Putamen (tissue), 1 donor: ENCODE measurements around the gene BAD.
A peak's percentile ranks its signal among the peaks of the same experiment; 100 is the strongest.

Experiments
- DNase-seq: peaks from one replicate; pipeline ENCODE4 v3.0.0-alpha.2; 2016; ENCODE audit warnings: low spot score

Gene BAD

DNA sequence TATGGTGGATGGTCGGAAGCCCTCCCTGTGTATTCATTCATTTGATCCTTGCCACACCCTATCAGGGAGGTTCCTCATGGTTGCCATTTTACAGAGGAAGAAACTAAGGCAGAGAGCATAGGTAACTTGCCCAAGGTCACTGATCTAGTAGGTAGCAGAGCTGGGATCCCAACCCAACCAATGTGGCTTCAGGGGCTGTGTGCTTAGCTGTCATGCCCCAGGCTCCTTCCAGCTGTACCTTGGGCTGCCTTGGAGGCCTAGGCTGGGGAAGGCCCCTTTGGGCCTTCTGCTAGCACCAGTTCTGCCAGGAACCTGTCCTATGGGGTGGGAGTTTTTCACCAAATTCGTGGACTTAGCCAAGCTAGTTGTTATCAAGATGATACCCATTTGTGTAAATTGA is 8.6 kb downstream of the BAD start:
- no peak for DNase-seq

GRCh38 chr11:64275031-64275800 is 9.2 kb downstream of the BAD start:
- no peak for DNase-seq

GRCh38 chr11:64269540-64270220 is 14.8 kb downstream of the BAD start:
- peak; percentile 100 for DNase-seq

DNA sequence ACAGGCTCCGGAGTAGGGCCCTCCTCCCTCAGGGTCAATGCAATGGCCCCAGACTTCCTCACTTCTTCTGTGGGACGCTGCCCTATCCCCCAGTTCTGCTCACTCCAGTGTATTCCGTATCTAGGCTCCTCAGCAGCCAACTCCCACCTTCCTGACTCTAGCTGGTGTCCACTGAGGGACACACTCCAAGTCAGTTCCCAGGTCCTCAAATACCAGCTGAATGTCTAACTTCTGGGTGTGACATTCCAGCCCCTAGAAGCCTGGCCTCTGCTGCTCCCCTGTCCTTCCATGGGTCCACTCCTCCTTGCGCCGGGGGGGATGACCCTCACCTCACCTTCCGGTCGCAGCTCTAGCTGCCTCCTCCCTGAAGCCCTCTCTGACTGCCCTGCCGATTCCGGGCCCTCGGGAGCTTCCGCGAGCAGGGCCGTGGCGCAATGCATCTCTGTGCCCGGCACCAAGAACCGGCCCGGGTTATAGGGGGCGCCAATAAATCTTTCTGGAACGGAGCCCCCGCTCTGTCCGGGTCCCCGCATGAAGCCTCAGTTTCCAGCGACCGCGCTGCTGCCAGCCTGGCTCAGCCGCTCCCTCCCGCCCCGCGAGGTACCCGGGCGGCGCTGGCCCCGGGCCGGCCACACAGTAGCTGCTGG is 15.4 kb downstream of the BAD start:
- DNase-seq = no peak

DNA sequence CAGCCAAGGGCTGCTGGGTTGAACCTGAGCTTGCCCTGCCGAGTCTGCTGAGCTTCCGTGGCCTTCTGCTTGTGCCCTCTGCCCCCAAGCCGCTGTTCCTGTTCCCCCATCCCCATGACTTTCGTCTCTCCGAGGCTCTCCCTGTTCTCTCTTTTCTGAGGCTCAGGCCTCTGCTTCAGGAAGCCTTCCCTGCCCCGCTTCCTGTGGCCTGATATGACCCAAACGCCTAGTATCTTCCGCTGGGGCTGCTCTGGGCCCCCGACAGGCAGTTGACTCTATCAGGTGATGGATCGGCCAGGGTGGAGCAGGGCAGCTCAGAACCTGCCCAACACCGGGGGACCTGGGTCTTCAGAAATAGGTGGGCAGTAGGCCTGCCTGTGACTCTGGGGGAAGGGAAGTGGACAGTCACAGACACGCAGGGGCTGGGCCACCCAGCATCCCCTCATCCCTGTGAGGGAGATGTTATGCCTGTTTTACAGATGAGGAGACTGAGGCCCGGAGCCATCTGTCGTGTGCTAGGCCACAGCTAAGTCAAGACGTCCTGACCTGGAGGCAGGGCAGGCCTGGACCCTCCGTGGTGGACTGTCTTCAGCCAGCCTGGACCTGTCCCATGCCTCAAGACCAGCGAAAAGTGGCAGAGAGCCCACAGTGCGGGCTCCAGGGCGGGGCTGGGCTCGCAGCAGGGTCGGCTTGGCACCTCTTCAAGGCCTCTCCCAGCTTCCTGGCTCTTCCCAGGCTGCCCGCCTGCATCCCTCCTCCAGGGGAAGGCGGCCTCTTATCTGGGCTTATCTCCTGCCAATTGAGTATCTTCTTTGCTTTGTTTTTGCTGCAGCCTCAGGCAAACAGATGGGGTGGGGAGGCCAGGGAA is 16.2 kb downstream of the BAD start:
- no peak for DNase-seq

DNA sequence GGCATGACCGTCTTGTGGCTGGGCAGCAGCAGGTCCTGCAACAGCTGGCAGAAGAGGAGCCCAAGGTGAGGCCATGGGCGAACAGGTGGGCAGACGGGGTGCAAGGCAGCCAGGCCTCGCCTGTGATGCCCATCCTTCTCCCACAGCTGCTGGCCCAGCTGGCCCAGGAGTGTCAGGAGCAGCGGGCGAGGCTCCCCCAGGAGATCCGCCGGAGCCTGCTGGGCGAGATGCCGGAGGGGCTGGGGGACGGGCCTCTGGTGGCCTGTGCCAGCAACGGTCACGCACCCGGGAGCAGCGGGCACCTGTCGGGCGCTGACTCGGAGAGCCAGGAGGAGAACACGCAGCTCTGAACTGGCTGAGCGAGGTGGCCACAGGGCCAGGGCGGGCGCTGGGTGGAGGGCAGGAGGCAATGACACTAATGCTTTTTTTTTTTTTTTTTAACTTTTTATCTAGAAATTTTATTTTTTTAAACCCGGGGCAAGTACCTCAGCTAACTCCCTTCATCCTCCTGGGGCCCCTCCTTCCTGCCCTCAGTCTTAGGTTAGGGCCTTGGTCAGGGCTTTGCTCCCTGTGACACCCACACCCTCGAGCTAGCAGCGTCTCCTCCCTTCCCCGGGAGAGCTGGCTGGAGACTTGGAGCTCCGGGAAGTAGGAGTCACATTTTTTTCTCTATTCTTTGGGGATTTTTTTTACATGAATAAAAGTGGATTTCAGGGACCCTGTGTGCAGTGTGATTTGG is 17.1 kb downstream of the BAD start:
- no peak for DNase-seq

DNA sequence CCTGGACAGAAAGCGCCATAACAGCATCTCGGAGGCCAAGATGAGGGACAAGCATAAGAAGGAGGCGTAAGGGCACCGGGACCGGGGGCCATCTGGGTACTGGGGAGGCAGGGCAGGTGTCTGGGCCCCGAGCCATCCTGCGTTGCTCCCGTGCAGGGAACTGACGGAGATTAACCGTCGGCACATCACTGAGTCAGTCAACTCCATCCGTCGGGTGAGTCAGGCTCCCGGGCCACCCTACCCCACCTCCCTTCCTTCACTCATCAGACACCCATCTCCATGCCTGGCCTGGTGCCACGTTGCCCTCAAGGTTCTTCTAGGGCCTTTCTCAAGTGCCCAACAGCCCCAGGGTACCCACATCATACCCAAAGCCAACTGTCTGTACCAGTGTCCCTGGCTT is 18.1 kb downstream of the BAD start:
- no peak for DNase-seq

GRCh38 chr11:64265176-64266160 is 19.0 kb downstream of the BAD start:
- DNase-seq = no peak

GRCh38 chr11:64264371-64264852 is 20.1 kb downstream of the BAD start:
- DNase-seq = no peak

- DNase-seq = no peak
Measured at GRCh38 chr11:64263947-64264317, 20.5 kb downstream of the BAD start.

DNA sequence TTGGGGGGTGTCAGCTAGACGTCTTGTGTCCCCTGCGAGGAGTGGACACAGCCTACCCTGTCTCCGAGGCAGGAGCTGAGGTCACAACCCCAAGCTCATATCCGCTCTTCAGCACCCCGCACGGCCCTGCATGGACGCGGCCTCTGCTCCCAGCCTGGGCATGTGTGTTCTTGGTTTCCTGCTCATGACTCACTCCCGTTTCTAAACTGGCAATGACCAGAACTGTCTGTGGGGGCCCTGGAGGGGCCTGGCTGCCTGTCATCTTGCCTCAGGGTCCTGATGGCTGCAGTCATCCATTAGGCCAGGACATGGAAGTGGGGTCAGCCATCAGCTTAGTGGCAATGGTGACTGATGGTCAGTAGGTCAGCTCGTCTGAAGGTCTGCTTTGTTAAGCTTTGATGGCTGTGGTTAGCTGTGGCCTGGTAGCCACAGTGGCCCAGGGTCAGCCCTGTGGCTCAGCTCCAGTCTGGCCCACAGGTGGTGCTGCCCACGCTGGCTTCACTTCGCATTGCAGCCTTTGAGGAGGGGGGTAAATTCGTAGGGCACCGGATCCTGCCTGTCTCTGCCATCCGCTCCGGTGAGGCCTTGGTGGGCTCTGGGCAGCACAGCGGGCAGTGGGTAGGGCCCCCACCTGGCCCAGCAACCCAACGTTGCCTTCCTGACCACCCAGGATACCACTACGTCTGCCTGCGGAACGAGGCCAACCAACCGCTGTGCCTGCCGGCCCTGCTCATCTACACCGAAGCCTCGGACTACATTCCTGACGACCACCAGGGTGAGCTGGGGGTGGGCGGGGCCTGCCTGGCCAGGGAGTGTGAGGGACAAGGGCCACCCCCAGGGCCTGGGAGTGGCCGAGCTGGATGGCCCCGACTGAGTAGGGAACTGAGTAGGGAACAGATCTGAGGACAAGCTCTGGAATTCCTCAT is 21.2 kb downstream of the BAD start:
- DNase-seq = no peak

DNA sequence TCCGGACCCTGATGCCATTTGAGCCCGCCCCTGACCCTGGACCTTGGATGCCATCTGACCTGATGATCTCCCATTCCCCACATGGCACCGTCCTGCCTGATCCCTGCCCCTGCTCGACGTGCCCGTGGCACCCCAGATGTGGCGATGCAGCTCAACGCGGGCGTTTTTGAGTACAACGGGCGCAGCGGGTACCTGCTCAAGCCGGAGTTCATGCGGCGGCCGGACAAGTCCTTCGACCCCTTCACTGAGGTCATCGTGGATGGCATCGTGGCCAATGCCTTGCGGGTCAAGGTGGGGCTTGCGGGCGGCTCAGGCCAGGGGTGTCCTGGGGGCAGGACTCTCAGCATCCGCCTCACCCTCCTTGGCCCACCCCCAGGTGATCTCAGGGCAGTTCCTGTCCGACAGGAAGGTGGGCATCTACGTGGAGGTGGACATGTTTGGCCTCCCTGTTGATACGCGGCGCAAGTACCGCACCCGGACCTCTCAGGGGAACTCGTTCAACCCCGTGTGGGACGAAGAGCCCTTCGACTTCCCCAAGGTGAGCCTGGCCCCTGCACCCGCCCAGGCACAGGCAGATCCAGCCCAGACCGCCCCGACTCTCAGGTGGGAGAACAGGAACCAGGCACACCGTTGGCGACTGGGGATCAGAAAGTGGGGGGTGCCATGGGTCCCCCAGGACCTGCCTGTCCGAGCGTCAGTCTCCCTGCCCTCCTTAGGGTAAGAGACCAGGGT is 22.0 kb downstream of the BAD start:
- no peak for DNase-seq

GRCh38 chr11:64261556-64262080 is 22.8 kb downstream of the BAD start:
- no peak for DNase-seq

GRCh38 chr11:64260147-64260708 is 24.2 kb downstream of the BAD start:
- no peak for DNase-seq

DNA sequence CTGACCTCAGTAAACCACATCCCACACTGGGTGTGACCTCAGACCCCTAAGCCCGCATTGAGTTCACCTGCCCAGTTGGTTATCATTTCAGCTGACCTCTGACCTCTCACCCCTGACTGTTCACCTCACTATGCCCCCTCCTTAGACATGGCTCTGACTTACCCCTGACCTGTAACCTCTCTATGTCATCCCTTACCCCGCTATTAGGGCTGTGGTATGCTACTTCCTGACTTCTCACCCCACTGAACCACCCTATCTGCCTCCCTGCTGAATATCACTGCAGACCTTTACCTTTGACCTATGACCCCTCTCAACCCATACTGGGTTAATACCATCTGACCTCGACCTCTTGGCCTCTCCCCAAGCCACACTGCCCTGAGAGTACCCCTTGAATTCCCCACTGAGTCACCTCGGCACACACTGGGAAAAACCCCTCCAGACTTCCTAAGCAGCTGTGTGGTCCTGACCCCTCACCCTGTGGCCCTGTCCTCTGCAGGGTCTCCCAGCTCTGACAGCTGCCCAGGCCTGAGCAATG is 24.9 kb downstream of the BAD start:
- DNase-seq = no peak

DNA sequence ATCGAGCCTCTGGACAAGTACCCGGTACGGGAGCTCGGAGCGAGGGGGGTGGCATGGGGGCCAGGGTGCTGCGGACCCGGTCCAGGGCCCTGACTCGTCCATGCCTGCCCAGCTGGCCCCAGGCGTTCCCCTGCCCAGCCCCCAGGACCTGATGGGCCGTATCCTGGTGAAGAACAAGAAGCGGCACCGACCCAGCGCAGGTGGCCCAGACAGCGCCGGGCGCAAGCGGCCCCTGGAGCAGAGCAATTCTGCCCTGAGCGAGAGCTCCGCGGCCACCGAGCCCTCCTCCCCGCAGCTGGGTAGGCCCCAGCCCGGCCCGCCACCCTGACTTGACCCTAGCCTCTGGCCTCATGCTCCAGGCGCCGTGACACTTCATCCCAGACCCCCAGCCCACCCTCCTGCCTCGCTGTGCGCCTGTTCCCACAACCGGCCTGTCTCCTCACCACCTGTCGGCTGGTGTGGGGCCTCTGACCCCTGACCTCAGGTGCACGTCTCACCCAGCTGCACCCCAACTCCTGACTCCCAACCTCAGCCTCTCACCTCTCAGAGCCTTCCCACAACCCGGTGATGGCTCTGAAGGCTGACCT is 25.4 kb downstream of the BAD start:
- no peak for DNase-seq

DNA sequence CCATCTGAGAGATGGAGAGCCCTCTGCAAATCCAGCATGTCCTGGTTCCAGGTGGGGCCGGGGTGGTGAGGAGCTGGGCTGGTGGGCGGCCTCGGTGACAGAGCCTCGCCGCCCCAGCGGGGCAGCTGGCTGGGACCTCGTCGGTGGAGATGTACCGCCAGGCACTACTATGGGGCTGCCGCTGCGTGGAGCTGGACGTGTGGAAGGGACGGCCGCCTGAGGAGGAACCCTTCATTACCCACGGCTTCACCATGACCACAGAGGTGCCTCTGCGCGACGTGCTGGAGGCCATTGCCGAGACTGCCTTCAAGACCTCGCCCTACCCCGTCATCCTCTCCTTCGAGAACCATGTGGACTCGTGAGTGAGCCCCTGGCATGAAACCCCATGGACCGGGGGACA is 26.1 kb downstream of the BAD start:
- no peak for DNase-seq
